Muscle layer of duodenum (tissue), 2 donors: Measurements from ENCODE around the gene IER3IP1.
A peak's percentile ranks its signal among the peaks of the same experiment; 100 is the strongest.

ENCODE experiments used
- H3K27ac ChIP-seq: one replicate; pipeline ENCODE4 v1.7.0; 2013; ENCODE audit warnings: mild to moderate bottlenecking, low read length
- H3K27me3 ChIP-seq: one replicate; pipeline ENCODE4 v1.7.0; 2013; ENCODE audit warnings: low read depth, mild to moderate bottlenecking, control low read depth, low read length
- H3K36me3 ChIP-seq, 2 donors: one replicate each; pipeline ENCODE4 v1.7.0; 2013; ENCODE audit warnings: low read length in 2 of 2, control low read depth in 1 of 2, mild to moderate bottlenecking in 1 of 2; ENCODE audit not compliant: insufficient read depth in 2 of 2, control insufficient read depth in 1 of 2
- H3K4me1 ChIP-seq, 2 donors: one replicate each; pipeline ENCODE4 v1.7.0; 2013; ENCODE audit warnings: low read length in 2 of 2, mild to moderate bottlenecking in 2 of 2, control low read depth in 1 of 2, moderate library complexity in 1 of 2; ENCODE audit not compliant: insufficient read depth in 2 of 2, control insufficient read depth in 1 of 2
- H3K4me3 ChIP-seq, 2 donors: one replicate each; pipeline ENCODE4 v1.7.0; 2013; ENCODE audit warnings: low read length in 2 of 2, low read depth in 1 of 2, mild to moderate bottlenecking in 1 of 2
- H3K9me3 ChIP-seq, 2 donors: one replicate each; pipeline ENCODE4 v1.7.0; 2013; ENCODE audit warnings: low read length in 2 of 2, control low read depth in 1 of 2, mild to moderate bottlenecking in 1 of 2; ENCODE audit not compliant: control insufficient read depth in 1 of 2
- donor health status: healthy.

Gene IER3IP1

GRCh38 chr18:47151439-47151838 lies 24.7 kb downstream of the IER3IP1 start:
- Histone ChIP-seq H3K27me3 (no peaks in the 10 kb centered on the region), H3K9me3 (no peaks in the 10 kb centered on the region), H3K27ac (no peak overlapping the region), H3K36me3 (peaks cover 6 to 8% of the 10 kb centered on the region in 2 donors), H3K4me3 (peak overlapping the region; percentile 86 to 95), H3K4me1 (peaks cover 9 to 11% of the 10 kb centered on the region in 2 donors)

GRCh38 chr18:47150824-47151366 lies 25.3 kb downstream of the IER3IP1 start:
- Histone ChIP-seq H3K36me3 (peaks cover 6 to 8% of the 10 kb centered on the region in 2 donors), H3K27ac (peak overlapping the region; percentile 95), H3K4me3 (peak overlapping the region; percentile 86 to 95), H3K27me3 (no peaks in the 10 kb centered on the region), H3K9me3 (no peaks in the 10 kb centered on the region), H3K4me1 (peaks cover 9 to 11% of the 10 kb centered on the region in 2 donors)

- Histone ChIP-seq H3K27ac (peak within 1 kb of the TSS; percentile 95), H3K9me3 (no peaks in the 10 kb centered on the region), H3K4me1 (peaks cover 9 to 11% of the 10 kb centered on the region in 2 donors), H3K27me3 (no peaks in the 10 kb centered on the region), H3K36me3 (peaks cover 6 to 7% of the 10 kb centered on the region in 2 donors), H3K4me3 (peak within 1 kb of the TSS; percentile 86 to 95)
These were observed 25.9 kb downstream of the IER3IP1 start, which contains the start of gene HDHD2 for GRCh38 chr18:47150029-47150823. HDHD2 (minus strand) TSS chr18:47150500; CDS start chr18:47136439, 14,061 bp downstream.

GRCh38 chr18:47149457-47150028 lies 26.6 kb downstream of the IER3IP1 start:
- Histone ChIP-seq H3K4me1 (peaks cover 9 to 11% of the 10 kb centered on the region in 2 donors), H3K9me3 (no peaks in the 10 kb centered on the region), H3K36me3 (peaks cover under 1 to 1% of the 10 kb centered on the region in 2 donors), H3K27me3 (no peaks in the 10 kb centered on the region), H3K27ac (peak overlapping the region; percentile 95), H3K4me3 (peak overlapping the region; percentile 86 to 95)

- H3K4me3 ChIP-seq, result no peak overlapping the region
- H3K4me1 ChIP-seq, result peaks cover 6 to 11% of the 10 kb centered on the region in 2 donors
- H3K9me3 ChIP-seq, result no peaks in the 10 kb centered on the region
- H3K36me3 ChIP-seq, result no peaks in the 10 kb centered on the region
- H3K27me3 ChIP-seq, result no peaks in the 10 kb centered on the region
- H3K27ac ChIP-seq, result no peak overlapping the region
These were observed 30.0 kb downstream of the IER3IP1 start for GRCh38 chr18:47146206-47146605.

GRCh38 chr18:47143899-47144485 lies 32.2 kb downstream of the IER3IP1 start:
- Histone ChIP-seq H3K36me3 (no peaks in the 10 kb centered on the region), H3K27ac (no peak overlapping the region), H3K9me3 (no peaks in the 10 kb centered on the region), H3K27me3 (no peaks in the 10 kb centered on the region), H3K4me3 (no peak overlapping the region), H3K4me1 (peaks cover 0 to 5% of the 10 kb centered on the region in 2 donors)

GRCh38 chr18:47143153-47143552 lies 33.0 kb downstream of the IER3IP1 start:
- no peak overlapping the region for H3K27ac ChIP-seq
- H3K27me3 ChIP-seq, result no peaks in the 10 kb centered on the region
- no peaks in the 10 kb centered on the region for H3K4me1 ChIP-seq
- H3K9me3 ChIP-seq, result no peaks in the 10 kb centered on the region
- no peak overlapping the region for H3K4me3 ChIP-seq
- no peaks in the 10 kb centered on the region for H3K36me3 ChIP-seq

GRCh38 chr18:47141289-47141688 lies 34.9 kb downstream of the IER3IP1 start:
- Histone ChIP-seq H3K27me3 (no peaks in the 10 kb centered on the region), H3K36me3 (peaks cover under 1 to 3% of the 10 kb centered on the region in 2 donors), H3K27ac (no peak overlapping the region), H3K9me3 (no peaks in the 10 kb centered on the region), H3K4me3 (no peak overlapping the region), H3K4me1 (no peaks in the 10 kb centered on the region)

GRCh38 chr18:47121146-47121545 lies 55.0 kb downstream of the IER3IP1 start:
- H3K36me3 ChIP-seq, result peaks cover 0 to 5% of the 10 kb centered on the region in 2 donors

GRCh38 chr18:47120428-47120827 lies 55.7 kb downstream of the IER3IP1 start:
- Histone ChIP-seq H3K27ac (no peak overlapping the region), H3K36me3 (peaks cover 0 to 3% of the 10 kb centered on the region in 2 donors), H3K9me3 (no peaks in the 10 kb centered on the region), H3K4me1 (no peaks in the 10 kb centered on the region), H3K4me3 (no peak overlapping the region), H3K27me3 (no peaks in the 10 kb centered on the region)

More at GRCh38 chr18:47121146-47121545, 55.0 kb downstream of the IER3IP1 start:
- Histone ChIP-seq H3K4me3 (no peak overlapping the region), H3K27ac (no peak overlapping the region), H3K9me3 (no peaks in the 10 kb centered on the region), H3K4me1 (no peaks in the 10 kb centered on the region), H3K27me3 (no peaks in the 10 kb centered on the region)

- Histone ChIP-seq H3K4me3 (no peak overlapping the region), H3K27ac (no peak overlapping the region), H3K36me3 (peaks cover 6 to 11% of the 10 kb centered on the region in 2 donors), H3K27me3 (no peaks in the 10 kb centered on the region), H3K4me1 (no peaks in the 10 kb centered on the region), H3K9me3 (no peaks in the 10 kb centered on the region)
These were observed 57.2 kb downstream of the IER3IP1 start for GRCh38 chr18:47118981-47119380.
